C1 segment of cervical spinal cord (tissue), 14 donors: Measurements from ENCODE around the gene FNDC3B.

ENCODE experiments used
- DNase-seq, 14 donors: peaks; one replicate each; lab custom pipeline; 2025; lab: John Stamatoyannopoulos, UW

FNDC3B gene

GRCh38 chr3:172148702-172149565 is 109.6 kb downstream of the FNDC3B start:
- no peak for DNase-seq

- no peak for DNase-seq
These were observed 110.9 kb downstream of the FNDC3B start for GRCh38 chr3:172150268-172150667.

DNA sequence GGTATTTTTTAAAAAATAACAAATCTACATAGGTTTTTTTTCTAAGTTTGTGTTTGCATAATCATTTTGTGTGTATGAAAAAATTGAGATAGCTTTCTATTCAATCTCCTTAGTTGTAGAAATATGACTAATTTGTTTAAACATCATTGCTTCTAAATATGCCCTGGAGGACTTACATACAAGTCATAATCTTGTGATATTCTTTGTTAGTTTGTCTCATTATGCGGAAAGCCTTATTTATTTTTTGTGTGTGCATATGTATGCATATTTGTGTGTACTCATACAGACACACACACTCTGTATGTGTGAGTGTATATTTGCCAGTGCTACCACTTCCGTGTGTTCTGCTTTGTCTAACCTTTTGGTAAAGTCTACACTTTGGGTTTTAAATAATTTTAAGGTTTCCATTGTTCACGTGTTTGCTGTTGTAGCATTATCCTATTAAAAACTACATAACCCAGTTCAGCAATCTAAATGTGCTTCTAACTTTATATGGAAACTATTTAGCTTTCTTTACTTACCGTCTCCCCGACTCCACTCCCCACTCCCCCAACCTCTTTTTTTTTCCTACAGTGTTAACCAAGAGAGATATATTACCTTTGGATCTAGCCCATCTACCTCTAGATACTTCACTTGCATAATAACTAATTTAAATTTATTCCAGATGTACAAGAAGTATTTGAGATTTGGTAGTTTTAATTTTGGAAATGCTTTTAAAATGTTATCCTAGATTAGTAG is 111.7 kb downstream of the FNDC3B start:
- DNase-seq = no peak

DNA sequence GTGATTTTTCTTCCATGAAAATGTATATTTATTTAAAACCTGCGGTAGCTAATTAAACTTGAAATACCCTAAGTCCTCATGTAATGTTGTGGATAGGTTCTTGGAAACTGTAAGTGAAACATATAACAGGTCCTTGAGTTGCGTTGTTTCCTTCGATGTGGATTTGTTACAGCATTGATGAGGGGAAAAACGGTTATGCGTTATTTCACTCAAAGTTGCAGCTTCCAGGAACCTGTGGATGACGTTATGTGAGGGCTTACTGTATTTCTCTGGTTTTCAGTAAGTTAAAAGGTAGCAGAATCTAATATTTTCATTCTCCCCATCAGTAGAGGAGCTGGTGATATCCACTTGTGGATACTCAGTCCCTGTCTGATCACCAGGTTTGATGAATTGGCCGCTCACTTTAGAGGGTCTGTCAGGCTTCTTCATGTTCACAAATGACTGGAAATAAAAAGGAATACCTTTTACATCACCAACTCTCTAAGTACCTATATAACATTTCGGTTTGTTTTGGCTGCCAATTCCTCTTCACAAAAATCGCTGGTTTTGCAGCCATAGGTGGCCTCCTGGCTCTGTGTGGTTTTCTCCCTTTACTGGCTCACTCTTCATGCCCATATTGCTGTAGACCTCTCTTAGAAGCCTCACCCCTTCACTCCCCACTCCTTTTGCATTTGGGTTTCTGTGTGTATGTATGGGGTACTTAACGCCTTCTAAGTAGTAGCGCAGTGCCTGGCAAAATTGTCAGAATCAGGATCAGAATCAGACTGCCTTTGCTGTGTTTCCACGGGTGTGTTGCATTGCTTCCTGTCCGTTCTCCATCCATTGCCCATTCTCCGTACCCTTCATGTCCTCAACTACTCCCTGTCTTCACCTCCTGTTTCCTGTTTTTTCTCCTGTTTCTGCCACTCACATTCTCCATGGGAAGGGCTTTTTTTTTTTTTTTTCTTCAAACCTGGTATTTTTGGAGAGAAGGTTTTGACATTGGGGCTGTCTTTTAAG is 112.6 kb downstream of the FNDC3B start:
- DNase-seq = no peak

DNA sequence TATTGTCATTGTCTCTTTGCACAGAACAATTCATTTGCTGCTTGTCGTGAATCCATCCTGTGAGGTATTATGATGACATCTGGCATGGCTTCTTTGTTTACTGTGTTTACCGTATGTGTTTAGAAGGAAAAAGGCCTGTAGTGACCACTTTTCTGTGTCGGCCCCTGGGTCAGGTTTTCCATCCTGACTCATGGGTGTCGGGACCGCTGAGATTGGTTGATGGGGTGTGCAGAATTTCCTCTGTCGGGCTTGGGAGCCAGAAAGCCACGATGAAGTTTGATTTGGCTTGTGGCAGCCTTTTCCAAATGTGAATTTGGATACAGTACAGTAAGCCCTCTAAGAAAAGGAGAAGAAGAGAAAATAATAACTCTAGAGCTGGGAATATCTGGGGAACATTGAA is 113.5 kb downstream of the FNDC3B start:
- no peak for DNase-seq

GRCh38 chr3:172153335-172153861 is 114.0 kb downstream of the FNDC3B start:
- peak in 12 of 14 donors; percentile 13 to 83 (median 44) for DNase-seq

GRCh38 chr3:172154768-172155664 is 115.6 kb downstream of the FNDC3B start:
- no peak for DNase-seq

- DNase-seq = peak in 2 of 14 donors; percentile 11 to 22
These were observed 116.7 kb downstream of the FNDC3B start for GRCh38 chr3:172155897-172156585.

DNA sequence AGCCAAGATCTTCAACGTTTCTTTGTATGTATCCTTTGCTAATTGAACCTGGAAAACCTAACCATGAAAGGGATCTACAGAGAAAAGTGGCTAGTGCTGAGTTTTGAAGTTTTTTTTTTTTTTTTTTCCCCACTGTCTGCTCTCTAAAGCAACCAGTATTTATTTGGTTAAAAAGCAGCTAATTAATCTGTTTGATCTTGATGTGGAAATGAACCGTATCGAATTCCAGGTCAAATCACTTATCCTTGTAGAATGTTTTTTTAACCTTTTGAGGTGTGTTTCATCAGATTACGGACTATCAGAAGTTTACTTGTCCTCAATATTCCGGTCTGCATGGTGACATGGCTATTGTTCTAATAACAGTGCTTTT is 117.2 kb downstream of the FNDC3B start:
- no peak for DNase-seq

DNA sequence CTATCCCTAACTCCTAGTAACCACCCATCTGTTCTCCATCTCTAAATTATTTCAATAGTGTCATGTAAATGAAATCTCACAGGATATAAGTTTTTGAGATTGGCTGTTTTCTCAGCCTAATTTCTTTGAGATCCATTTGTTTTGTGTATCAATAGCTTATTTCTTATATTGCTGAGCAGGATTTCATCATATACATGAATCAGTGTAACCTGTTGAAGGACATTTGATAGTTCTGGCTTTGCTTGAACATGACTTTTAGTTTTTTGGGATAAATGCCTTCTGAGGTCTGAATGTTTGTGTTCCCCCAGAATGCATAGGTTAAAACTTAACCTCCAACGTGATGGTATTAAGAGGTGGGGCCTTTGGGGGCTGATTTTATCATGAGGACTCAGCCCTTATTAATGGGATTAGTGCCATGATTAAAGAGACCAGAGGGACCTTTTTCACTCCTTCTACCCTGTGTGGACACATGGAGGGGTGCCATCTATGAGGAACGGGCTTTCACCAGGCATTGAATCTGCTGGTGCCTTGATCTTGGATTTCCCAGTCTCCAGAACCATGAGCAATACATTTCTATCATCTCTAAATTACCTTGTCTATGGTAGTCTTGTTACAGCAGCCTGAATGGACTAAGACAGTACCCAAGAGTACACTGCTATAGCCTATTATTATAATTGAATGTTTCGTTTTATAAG is 118.3 kb downstream of the FNDC3B start:
- no peak for DNase-seq

DNA sequence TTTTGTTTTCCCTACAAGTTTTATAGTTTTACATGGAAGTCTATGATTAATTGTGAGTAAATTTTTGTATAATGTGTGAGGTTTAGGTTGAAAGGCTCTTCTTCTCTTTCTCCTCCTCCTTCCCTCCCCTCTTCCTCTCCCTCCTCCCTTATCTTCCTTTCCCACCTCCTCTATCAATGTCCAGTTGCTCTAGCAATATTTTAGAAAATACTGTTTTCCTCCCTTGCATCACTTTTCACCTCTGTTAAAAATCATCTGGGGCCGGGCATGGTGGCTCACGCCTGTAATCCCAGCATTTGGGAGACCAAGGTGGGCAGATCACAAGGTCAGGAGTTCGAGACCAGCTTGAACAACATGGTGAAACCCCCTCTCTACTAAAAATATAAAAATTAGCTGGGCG is 119.4 kb downstream of the FNDC3B start:
- no peak for DNase-seq

DNA sequence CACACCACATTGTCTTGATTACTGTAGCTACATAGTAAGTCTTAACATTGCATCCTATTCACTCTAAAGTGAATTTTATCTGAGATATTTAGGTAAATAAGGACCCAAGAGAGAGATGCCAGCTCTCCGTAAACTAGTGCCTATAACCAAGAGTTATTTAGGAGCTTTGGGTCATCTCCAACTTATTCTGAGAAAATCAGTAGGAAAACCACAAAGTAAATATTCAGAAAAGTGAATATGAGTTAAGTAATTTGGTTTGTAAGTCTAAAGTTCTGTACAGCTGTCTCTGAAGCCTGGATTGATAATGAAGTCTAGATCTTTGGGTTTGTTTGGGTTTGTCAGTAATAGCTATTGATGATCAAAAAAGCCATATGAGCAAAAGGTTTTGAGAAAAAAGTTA is 120.0 kb downstream of the FNDC3B start:
- no peak for DNase-seq

DNA sequence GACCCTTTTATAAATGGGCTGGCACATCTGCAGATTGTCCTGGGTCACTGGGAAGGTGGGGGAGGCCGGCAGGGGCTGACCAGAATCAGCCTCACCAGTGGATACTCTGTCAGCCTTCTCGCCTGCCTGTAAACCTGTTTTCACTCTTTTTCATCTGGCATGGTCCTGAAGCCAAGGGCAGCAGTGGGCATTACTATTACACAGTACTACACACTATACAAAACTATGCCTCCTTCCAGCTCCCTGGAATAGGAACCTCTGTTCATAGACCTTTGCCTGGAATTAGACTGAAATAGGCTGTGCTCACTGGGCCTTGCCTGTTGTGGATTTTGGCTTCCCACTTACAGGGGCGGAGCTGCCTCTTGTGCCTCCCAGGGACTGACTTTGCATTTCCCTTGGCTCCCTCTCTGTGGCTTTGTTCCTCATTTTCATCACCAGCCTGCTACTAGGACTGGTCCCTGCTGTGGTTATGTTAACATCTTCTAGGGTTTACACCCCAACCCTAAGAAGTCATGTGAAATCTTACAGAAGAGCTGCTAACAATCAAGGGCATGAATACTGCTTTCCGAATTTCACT is 120.7 kb downstream of the FNDC3B start:
- DNase-seq = peak in 3 of 14 donors; percentile 10 to 23 (median 14)

DNA sequence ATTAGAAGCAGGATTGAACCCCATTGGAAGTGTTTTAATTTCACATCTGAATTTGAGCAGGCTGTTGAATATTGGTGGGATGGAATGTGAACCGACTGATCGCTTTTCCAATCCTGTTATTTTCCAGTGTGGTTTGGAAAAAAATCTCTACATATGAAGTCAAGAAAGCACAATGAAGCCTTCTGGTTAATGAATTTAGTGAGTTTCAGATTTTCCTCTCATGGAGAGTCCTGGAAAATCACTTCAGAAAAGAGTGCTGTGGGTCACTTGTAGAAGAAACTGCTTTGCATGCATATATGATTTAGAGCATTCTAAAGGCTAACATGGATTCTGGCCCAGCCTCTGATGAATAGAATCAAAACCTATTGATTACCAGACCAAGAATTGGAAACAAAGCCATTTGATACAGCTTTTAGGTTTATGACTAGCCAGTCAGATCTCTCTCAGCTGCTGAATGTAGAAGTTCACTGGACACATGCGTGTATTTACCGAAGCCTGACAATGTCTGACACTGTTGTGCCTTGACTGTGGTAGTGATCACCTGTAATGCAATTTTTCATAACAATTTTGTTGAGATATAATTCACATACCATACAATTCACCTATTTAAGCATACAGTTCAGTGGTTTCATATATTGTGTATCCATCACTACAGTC is 121.9 kb downstream of the FNDC3B start:
- DNase-seq = no peak

DNA sequence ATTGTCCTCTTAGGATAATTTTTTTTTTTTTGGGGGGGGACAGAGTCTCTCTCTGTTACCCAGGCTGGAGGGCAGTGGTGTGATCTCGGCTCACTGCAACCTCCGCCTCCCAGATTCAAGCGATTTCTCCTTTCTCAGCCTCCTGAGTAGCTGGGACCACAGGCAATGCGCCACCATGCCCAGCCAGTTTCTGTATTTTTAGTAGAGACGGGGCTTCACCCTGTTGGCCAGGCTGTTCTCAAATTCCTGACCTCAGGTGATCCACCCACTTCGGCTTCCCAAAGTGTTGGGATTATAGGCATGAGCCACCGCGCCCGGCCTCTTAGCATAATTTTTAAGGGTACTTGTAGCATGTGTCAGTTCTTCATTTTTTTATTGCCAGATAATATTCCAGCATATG is 122.6 kb downstream of the FNDC3B start:
- DNase-seq = no peak

DNA sequence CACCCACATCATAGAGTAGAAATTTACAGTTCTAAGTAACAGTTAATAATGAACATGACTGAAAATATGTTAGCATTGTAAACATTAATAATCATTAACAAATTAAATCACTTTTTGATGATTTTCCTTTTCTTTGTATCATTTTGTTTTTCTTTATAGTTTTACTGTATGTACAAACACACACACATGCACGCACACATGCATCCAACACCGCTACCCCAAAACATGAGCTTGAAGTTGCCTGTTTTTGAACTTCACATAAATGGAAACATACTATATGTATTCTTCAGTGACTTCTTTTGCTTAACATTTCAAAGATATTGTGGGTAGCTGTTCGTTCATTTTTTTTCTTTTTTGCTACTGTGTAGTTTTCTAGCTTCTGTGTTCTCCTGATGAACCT is 123.9 kb downstream of the FNDC3B start:
- DNase-seq = no peak

DNA sequence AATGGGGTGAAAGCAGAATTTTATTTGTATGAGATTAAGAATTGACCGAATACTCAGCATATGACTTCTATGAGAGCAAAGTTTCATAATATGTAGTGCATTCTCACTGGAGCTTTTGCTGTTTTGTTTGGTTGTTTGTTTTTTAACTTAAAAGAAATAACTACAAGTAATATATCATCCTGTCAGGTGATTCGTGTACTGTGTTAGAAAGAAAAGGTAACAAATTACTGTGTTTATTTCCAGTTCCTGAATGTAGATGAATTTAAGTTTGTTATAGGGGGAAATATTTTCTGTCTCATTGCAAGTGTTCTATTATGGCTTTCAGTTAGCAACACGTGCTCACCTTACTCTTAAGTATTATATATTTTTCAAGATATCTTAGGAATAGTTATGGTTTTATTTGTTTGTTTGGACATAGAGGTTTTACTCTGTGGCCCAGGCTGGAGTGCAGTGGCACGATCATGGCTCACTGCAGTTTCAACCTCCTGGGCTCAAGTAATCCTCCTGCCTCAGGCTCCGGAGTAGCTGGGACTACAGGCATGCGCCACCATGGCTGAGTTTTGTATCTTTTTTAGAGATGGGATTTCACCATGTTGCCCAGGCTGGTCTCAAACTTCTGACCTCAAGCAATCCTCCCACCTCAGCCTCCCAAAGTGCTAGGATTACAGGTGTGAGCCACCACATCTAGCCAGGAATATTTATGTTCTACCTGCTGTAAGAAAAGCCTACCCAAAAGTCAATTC is 125.4 kb downstream of the FNDC3B start:
- no peak for DNase-seq

DNA sequence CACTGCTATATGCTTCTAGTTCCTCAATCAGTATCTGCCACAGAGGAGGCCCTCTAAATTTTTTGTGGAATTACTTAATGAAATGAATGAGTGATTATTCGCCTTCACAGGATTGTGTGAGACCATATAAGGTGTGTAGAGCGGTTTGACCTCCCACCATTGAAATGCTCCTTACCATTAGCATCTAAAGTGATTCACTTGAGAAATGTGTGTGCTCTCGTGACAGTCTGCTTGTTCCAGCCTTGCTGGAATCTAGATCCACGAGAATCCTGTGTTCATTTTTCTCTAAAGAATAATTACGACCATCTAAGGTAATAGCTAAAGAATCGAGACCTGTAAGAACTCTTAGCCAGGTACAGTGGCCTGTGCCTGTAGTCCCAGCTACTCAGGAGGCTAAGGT is 126.9 kb downstream of the FNDC3B start:
- no peak for DNase-seq
